Astrocyte (in vitro differentiated cells and primary cell): Measurements from ENCODE around the gene ITGA2B. TPM values are rescaled to one million over a fixed set of nuclear protein-coding genes. Genes with fewer than 3 reads are reported as not detected.

Experiments used
- DNase-seq: peaks from one replicate; pipeline ENCODE4 v3.0.0-alpha.2; 2010; ENCODE audit warnings: low read depth
- FAIRE-seq: peaks from 2 replicates; lab custom pipeline; 2011; peaks lifted over from hg19 to GRCh38; lab: Jason Lieb, UNC
- H2AFZ ChIP-seq: 2 replicates; pipeline ENCODE4 v1.6.0; 2012; ENCODE audit warnings: low read depth, low read length, inconsistent platforms
- H3K27ac ChIP-seq: 2 replicates; pipeline ENCODE4 v1.5.1; 2011; ENCODE audit warnings: low read depth, low read length, inconsistent platforms
- H3K27me3 ChIP-seq: 2 replicates; pipeline ENCODE4 v1.6.0; 2011; ENCODE audit warnings: low read length, inconsistent platforms; ENCODE audit not compliant: insufficient read depth
- H3K36me3 ChIP-seq: 2 replicates; pipeline ENCODE4 v1.5.1; 2011; ENCODE audit warnings: low read length, inconsistent platforms; ENCODE audit not compliant: insufficient read depth
- H3K4me1 ChIP-seq: 2 replicates; pipeline ENCODE4 v1.5.1; 2011; ENCODE audit warnings: low read length, inconsistent platforms; ENCODE audit not compliant: insufficient read depth
- H3K4me2 ChIP-seq: 2 replicates; pipeline ENCODE4 v1.6.0; 2012; ENCODE audit warnings: low read length, inconsistent platforms
- H3K4me3 ChIP-seq: 2 replicates; pipeline ENCODE4 v1.5.1; 2011; ENCODE audit warnings: low read depth, mild to moderate bottlenecking, low read length, inconsistent platforms; ENCODE audit not compliant: insufficient read depth
- H3K79me2 ChIP-seq: 2 replicates; pipeline ENCODE4 v1.6.0; 2012; ENCODE audit warnings: mild to moderate bottlenecking, low read length, inconsistent platforms; ENCODE audit not compliant: insufficient read depth
- H3K9ac ChIP-seq: 2 replicates; pipeline ENCODE4 v1.6.0; 2012; ENCODE audit warnings: mild to moderate bottlenecking, low read length, inconsistent platforms
- H3K9me3 ChIP-seq: 2 replicates; pipeline ENCODE4 v1.5.1; 2012; ENCODE audit warnings: low read depth, mild to moderate bottlenecking, low read length, inconsistent platforms; ENCODE audit not compliant: insufficient read depth
- H4K20me1 ChIP-seq: 2 replicates; pipeline ENCODE4 v1.6.0; 2012; ENCODE audit warnings: low read length, inconsistent platforms; ENCODE audit not compliant: insufficient read depth
- H3K27ac Mint-ChIP-seq: one replicate; pipeline ENCODE4 v1.8.0; 2021; ENCODE audit warnings: mild to moderate bottlenecking, mixed read lengths; ENCODE audit not compliant: unreplicated experiment
- H3K27me3 Mint-ChIP-seq: one replicate; pipeline ENCODE4 v1.8.0; 2021; ENCODE audit warnings: low read depth, mixed read lengths; ENCODE audit not compliant: unreplicated experiment
- H3K36me3 Mint-ChIP-seq: one replicate; pipeline ENCODE4 v1.8.0; 2021; ENCODE audit warnings: low read depth, mixed read lengths; ENCODE audit not compliant: unreplicated experiment
- H3K4me1 Mint-ChIP-seq: one replicate; pipeline ENCODE4 v1.8.0; 2021; ENCODE audit warnings: low read depth, mixed read lengths; ENCODE audit not compliant: unreplicated experiment
- H3K4me3 Mint-ChIP-seq: one replicate; pipeline ENCODE4 v1.8.0; 2021; ENCODE audit warnings: mild to moderate bottlenecking, moderate library complexity, mixed read lengths; ENCODE audit not compliant: unreplicated experiment
- H3K9me3 Mint-ChIP-seq: one replicate; pipeline ENCODE4 v1.8.0; 2021; ENCODE audit warnings: mild to moderate bottlenecking, mixed read lengths; ENCODE audit not compliant: unreplicated experiment
- EZH2 ChIP-seq: IDR thresholded peaks from 2 replicates; pipeline ENCODE4 v1.6.1; 2012; ENCODE audit warnings: mild to moderate bottlenecking, low read length, inconsistent platforms; ENCODE audit not compliant: insufficient read depth
- total RNA-seq: library from RNA; stranded (reverse); gene quantifications from 2 replicates; pipeline ENCODE4 v1.2.1, GENCODE V29; 2021
- TF ChIP-seq, protein P1 (sequence below): IDR thresholded peaks from 2 replicates; pipeline ENCODE4 v1.5.1; 2011; ENCODE audit warnings: low read depth, mild to moderate bottlenecking, inconsistent platforms, low read length, moderate library complexity; ENCODE audit not compliant: insufficient read depth

ITGA2B gene
- total RNA-seq, 1 donor from 2014 or later = 0.68 TPM

DNA sequence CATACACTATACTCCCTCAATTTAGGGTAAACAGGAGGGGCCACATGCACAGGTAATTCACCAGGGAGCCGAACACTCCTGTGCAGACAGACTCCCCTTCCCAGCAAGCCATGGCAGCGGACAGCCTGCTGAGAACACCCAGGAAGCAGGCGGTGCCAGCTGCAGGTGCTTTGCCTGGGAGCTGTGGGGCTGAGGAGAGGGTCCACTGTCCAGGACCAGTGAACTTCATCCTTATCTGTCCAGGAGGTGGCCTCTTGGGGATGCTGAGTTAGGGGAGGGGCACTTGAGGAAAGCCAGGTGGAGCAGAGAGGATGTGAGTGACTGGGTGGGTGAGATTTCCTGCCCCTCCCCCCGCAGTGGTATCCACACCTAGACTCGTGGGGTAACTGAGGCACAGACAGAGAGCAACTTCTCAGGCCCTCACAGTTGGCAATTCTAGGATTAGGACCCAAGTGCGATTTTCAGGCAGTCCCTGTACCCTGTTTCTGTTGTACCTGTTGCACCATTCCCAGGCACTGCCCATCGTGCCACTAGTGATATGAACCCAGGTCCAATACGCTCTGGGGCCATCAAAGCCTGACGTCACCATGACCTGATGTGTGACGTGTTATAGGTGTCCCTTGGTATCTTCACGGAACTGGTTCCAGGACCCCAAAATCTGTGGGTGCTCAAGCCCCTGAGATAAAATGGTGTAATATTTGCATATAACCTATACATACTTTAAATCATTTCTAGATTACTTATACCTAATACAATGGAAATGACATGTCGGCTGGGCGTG is 43.2 kb downstream of the ITGA2B start:
- Histone ChIP-seq H3K4me3 (peak overlapping the region; percentile 95), H3K36me3 (no peaks in the 10 kb centered on the region), H3K27ac (no peak overlapping the region), H3K4me1 (no peaks in the 10 kb centered on the region), H3K9me3 (no peaks in the 10 kb centered on the region), H2AFZ (no peak overlapping the region), H3K27me3 (peaks cover under 1% of the 10 kb centered on the region), H4K20me1 (peaks cover 41% of the 10 kb centered on the region), H3K9ac (peak overlapping the region; percentile 90), H3K79me2 (peaks cover 13% of the 10 kb centered on the region), H3K4me2 (peak overlapping the region; percentile 97)
- peaks cover 19% of the 10 kb centered on the region for H3K27me3 Mint-ChIP-seq
- H3K4me1 Mint-ChIP-seq = peaks cover 2% of the 10 kb centered on the region
- peak overlapping the region; percentile 98 for H3K4me3 Mint-ChIP-seq
- no peaks in the 10 kb centered on the region for H3K9me3 Mint-ChIP-seq
- DNase-seq (no peak), FAIRE-seq (no peak)
- H3K27ac Mint-ChIP-seq = peak overlapping the region; percentile 89
- TF ChIP-seq, protein P1, sequence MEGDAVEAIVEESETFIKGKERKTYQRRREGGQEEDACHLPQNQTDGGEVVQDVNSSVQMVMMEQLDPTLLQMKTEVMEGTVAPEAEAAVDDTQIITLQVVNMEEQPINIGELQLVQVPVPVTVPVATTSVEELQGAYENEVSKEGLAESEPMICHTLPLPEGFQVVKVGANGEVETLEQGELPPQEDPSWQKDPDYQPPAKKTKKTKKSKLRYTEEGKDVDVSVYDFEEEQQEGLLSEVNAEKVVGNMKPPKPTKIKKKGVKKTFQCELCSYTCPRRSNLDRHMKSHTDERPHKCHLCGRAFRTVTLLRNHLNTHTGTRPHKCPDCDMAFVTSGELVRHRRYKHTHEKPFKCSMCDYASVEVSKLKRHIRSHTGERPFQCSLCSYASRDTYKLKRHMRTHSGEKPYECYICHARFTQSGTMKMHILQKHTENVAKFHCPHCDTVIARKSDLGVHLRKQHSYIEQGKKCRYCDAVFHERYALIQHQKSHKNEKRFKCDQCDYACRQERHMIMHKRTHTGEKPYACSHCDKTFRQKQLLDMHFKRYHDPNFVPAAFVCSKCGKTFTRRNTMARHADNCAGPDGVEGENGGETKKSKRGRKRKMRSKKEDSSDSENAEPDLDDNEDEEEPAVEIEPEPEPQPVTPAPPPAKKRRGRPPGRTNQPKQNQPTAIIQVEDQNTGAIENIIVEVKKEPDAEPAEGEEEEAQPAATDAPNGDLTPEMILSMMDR = no peak
- no peak for TF ChIP-seq EZH2
- peaks cover 6% of the 10 kb centered on the region for H3K36me3 Mint-ChIP-seq

DNA sequence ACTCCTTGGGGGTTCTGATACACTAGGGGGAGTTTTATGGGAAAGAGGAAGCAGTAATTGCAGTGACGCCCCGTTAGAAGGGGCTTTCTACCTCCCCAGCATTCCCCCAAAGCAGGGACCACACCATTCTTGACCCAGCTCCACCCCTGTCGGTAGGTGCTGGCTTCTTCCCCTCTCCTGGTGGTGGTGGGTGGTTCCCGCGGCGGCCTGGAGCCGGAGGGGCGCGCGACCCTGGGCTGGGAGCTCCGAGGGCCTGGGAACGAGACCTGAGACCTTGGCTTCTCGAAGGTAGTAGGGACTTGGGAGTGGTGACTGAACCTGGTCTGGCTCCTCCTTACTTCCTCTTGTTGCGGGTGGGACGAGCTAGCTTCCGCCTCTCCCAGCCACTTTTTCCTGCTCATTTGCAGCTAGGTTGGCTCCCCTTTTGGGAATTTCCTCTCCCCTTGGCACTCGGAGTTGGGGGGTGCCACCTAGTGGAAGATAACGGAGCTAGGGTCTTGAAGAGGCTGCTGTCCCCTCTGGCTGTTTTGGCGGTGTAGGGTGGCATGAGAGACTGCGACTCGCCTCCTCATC is 43.9 kb downstream of the ITGA2B start:
- Histone ChIP-seq H3K9me3 (no peaks in the 10 kb centered on the region), H3K9ac (peak overlapping the region; percentile 90), H3K4me3 (peak overlapping the region; percentile 95), H3K27ac (peak overlapping the region; percentile 49), H3K36me3 (no peaks in the 10 kb centered on the region), H3K27me3 (peaks cover 2% of the 10 kb centered on the region), H3K4me1 (no peaks in the 10 kb centered on the region), H3K79me2 (peaks cover 13% of the 10 kb centered on the region), H3K4me2 (peak overlapping the region; percentile 97), H4K20me1 (peaks cover 35% of the 10 kb centered on the region), H2AFZ (peak overlapping the region; percentile 70)
- Mint-ChIP-seq H3K36me3 (peaks cover 3% of the 10 kb centered on the region), H3K9me3 (no peaks in the 10 kb centered on the region), H3K4me1 (peaks cover 2% of the 10 kb centered on the region), H3K4me3 (peak overlapping the region; percentile 98), H3K27ac (peak overlapping the region; percentile 89), H3K27me3 (peaks cover 23% of the 10 kb centered on the region)
- peak; percentile 15 for DNase-seq
- FAIRE-seq = no peak
- no peak for TF ChIP-seq EZH2
- TF ChIP-seq, protein P1 = peak; percentile 36
